A673 (cell line): Measurements from ENCODE around the gene NAT14. TPM values are rescaled to one million over a fixed set of nuclear protein-coding genes. Genes with fewer than 3 reads are reported as not detected.

ENCODE experiments used
- BruUV-seq: library from RNA; stranded (reverse); fragments of 400-500 nt; replicated peaks from 2 replicates; lab custom pipeline; 2021; lab: Mats Ljungman, UMichigan
- CTCF ChIA-PET: fragments of 300-600 bp; sonication (Branson Sonifier 250); formaldehyde crosslinking; loops from one replicate; lab custom pipeline; 2022; ENCODE audit warnings: antibody characterized with exemption; lab: Charles Lee
- POLR2A ChIA-PET: fragments of 300-600 bp; sonication (Branson Sonifier 250); formaldehyde crosslinking; loops from one replicate; lab custom pipeline; 2022; ENCODE audit warnings: antibody characterized with exemption; ENCODE audit not compliant: low non-redundant PET; lab: Charles Lee
- DNase-seq: peaks from one replicate; pipeline ENCODE4 v3.0.0-alpha.2; 2015; ENCODE audit warnings: low spot score
- H3K27ac ChIP-seq: fragments of 200-600 bp; sonication (generic); 2 replicates; pipeline ENCODE4 v1.5.1; 2016; ENCODE audit warnings: mixed run types, low read depth, mild to moderate bottlenecking, mixed read lengths, antibody characterized with exemption, low read length; ENCODE audit not compliant: poor library complexity, severe bottlenecking
- H3K27me3 ChIP-seq: fragments of 200-600 bp; sonication (generic); replicated peaks from 2 replicates; pipeline ENCODE4 v1.6.1; 2017; ENCODE audit warnings: mixed run types, low read depth, mild to moderate bottlenecking, mixed read lengths, antibody characterized with exemption, low read length; ENCODE audit not compliant: insufficient read depth, poor library complexity
- H3K36me3 ChIP-seq: fragments of 200-600 bp; sonication (generic); 2 replicates; pipeline ENCODE4 v1.6.1; 2016; ENCODE audit warnings: mixed run types, mild to moderate bottlenecking, mixed read lengths, antibody characterized with exemption, low read length; ENCODE audit not compliant: insufficient read depth, poor library complexity, severe bottlenecking
- H3K4me1 ChIP-seq: fragments of 200-600 bp; sonication (generic); 2 replicates; pipeline ENCODE4 v1.6.1; 2017; ENCODE audit warnings: mixed run types, mild to moderate bottlenecking, mixed read lengths, antibody characterized with exemption, low read length; ENCODE audit not compliant: insufficient read depth, poor library complexity, severe bottlenecking
- H3K4me3 ChIP-seq: fragments of 200-600 bp; sonication (generic); 2 replicates; pipeline ENCODE4 v1.5.1; 2016; ENCODE audit warnings: low read depth, mixed run types, mild to moderate bottlenecking, mixed read lengths, low read length; ENCODE audit not compliant: poor library complexity, severe bottlenecking
- H3K9me3 ChIP-seq: fragments of 200-600 bp; sonication (generic); 2 replicates; pipeline ENCODE4 v1.6.1; 2016; ENCODE audit warnings: mixed run types, low read depth, mild to moderate bottlenecking, mixed read lengths, antibody characterized with exemption, low read length; ENCODE audit not compliant: poor library complexity, severe bottlenecking
- CTCF ChIP-seq: fragments of 300-800, 200-600 bp; sonication (generic); conservative IDR thresholded peaks from 2 replicates; pipeline ENCODE4 v1.5.1; 2017; ENCODE audit warnings: low read depth, mild to moderate bottlenecking, antibody characterized with exemption, low read length, moderate library complexity, mixed read lengths
- EZH2 ChIP-seq: fragments of 200-600 bp; sonication (generic); IDR thresholded peaks from 2 replicates; pipeline ENCODE4 v1.6.1; 2017; ENCODE audit warnings: borderline replicate concordance, low read depth, mild to moderate bottlenecking, mixed read lengths, antibody characterized with exemption, low read length; ENCODE audit not compliant: poor library complexity, severe bottlenecking
- intact Hi-C: fragments of 100-400 bp; cut with micrococcal nuclease; formaldehyde crosslinking; loops from one replicate; pipeline ENCODE4 v1.10.0; 2022; ENCODE audit not compliant: unreplicated experiment
- total RNA-seq: library from RNA; stranded (reverse); gene quantifications from 2 replicates; pipeline ENCODE4 v1.2.3, GENCODE V29; 2021

Gene NAT14
- total RNA-seq, 1 experiment from 2014 or later: 55.1 TPM

GRCh38 chr19:55535965-55536350 lies 51.0 kb downstream of the NAT14 start:
- Histone ChIP-seq H3K9me3 (no peaks in the 10 kb centered on the region), H3K4me3 (no peak overlapping the region), H3K27ac (no peak overlapping the region), H3K27me3 (no peaks in the 10 kb centered on the region), H3K4me1 (no peaks in the 10 kb centered on the region), H3K36me3 (no peaks in the 10 kb centered on the region)
- no peak for TF ChIP-seq EZH2
- TF ChIP-seq CTCF: no peak
- DNase-seq: no peak
- CTCF ChIA-PET: no interaction called here
- POLR2A ChIA-PET: no interaction called here
- no TSS peak for BruUV-seq
- intact Hi-C loops: no loop called here

- Histone ChIP-seq H3K36me3 (no peaks in the 10 kb centered on the region), H3K4me3 (no peak overlapping the region), H3K27me3 (no peaks in the 10 kb centered on the region), H3K27ac (no peak overlapping the region), H3K9me3 (no peaks in the 10 kb centered on the region), H3K4me1 (no peaks in the 10 kb centered on the region)
- TF ChIP-seq CTCF: no peak
- no peak for TF ChIP-seq EZH2
- BruUV-seq: no TSS peak
- intact Hi-C loops: no loop called here
- ChIA-PET CTCF (no interaction called here), POLR2A (no interaction called here)
- DNase-seq: no peak
Observed at GRCh38 chr19:55536366-55536765, 51.4 kb downstream of the NAT14 start.

Other genes starting within 250 kb of the NAT14 start
- gene PPP6R1, start 226.2 kb upstream of the NAT14 start, total RNA-seq: 103 and 108 TPM in 2 replicates
- 80.3 and 83.4 TPM in 2 replicates for gene HSPBP1, start 205.1 kb upstream of the NAT14 start, total RNA-seq
- 30.5 and 36.8 TPM in 2 replicates for gene BRSK1, start 201.2 kb upstream of the NAT14 start, total RNA-seq
- gene TMEM150B, start 159.8 kb upstream of the NAT14 start, total RNA-seq: not detected in 2 replicates
- gene KMT5C, start 145.3 kb upstream of the NAT14 start, total RNA-seq: 19.7 and 24.1 TPM in 2 replicates
- gene COX6B2, start 130.5 kb upstream of the NAT14 start, total RNA-seq: 0.48 TPM in 1 of 2 replicates, not detected in the other
- gene GARIN5B, start 121.9 kb upstream of the NAT14 start, total RNA-seq: not detected in 2 replicates
- 0.42 and 0.47 TPM in 2 replicates for gene IL11, start 114.7 kb upstream of the NAT14 start, total RNA-seq
- not detected in 2 replicates for gene TMEM190, start 108.4 kb upstream of the NAT14 start, total RNA-seq
- gene TMEM238, start 100.9 kb upstream of the NAT14 start, total RNA-seq: 0.42 and 0.69 TPM in 2 replicates
- gene RPL28, start 99.3 kb upstream of the NAT14 start, total RNA-seq: 1,355 and 1,380 TPM in 2 replicates
- gene UBE2S, start 77.4 kb upstream of the NAT14 start, total RNA-seq: 509 and 587 TPM in 2 replicates
- 0.21 and 0.26 TPM in 2 replicates for gene SHISA7, start 41.9 kb upstream of the NAT14 start, total RNA-seq
- gene ISOC2, start 23.5 kb upstream of the NAT14 start, total RNA-seq: 33.2 and 40.6 TPM in 2 replicates
- not detected in 2 replicates for gene C19orf85, start 20.4 kb upstream of the NAT14 start, total RNA-seq
- 11.9 and 16.7 TPM in 2 replicates for gene ZNF628, start 8.6 kb upstream of the NAT14 start, total RNA-seq
- 1.4 and 2.2 TPM in 2 replicates for gene SSC5D, start 3.2 kb downstream of the NAT14 start, total RNA-seq
- not detected in 2 replicates for gene SBK2, start 51.9 kb downstream of the NAT14 start, total RNA-seq
- not detected in 2 replicates for gene SBK3, start 60.4 kb downstream of the NAT14 start, total RNA-seq
- 27.4 and 27.5 TPM in 2 replicates for gene ZNF579, start 95.7 kb downstream of the NAT14 start, total RNA-seq
- gene FIZ1, start 114.3 kb downstream of the NAT14 start, total RNA-seq: 27.8 and 29.3 TPM in 2 replicates
- 6.3 and 7.5 TPM in 2 replicates for gene ZNF524, start 115.1 kb downstream of the NAT14 start, total RNA-seq
- 16.1 and 17.1 TPM in 2 replicates for gene ZNF865, start 120.5 kb downstream of the NAT14 start, total RNA-seq
- 6.8 and 7.1 TPM in 2 replicates for gene ZNF784, start 139.4 kb downstream of the NAT14 start, total RNA-seq
- gene ZNF580, start 155.8 kb downstream of the NAT14 start, total RNA-seq: 49.1 and 65.7 TPM in 2 replicates
- 37.1 and 38.4 TPM in 2 replicates for gene ZNF581, start 158.5 kb downstream of the NAT14 start, total RNA-seq
- 39.9 and 41.5 TPM in 2 replicates for gene CCDC106, start 163.0 kb downstream of the NAT14 start, total RNA-seq
- gene U2AF2, start 169.8 kb downstream of the NAT14 start, total RNA-seq: 385 and 411 TPM in 2 replicates
- 178 and 186 TPM in 2 replicates for gene EPN1, start 190.0 kb downstream of the NAT14 start, total RNA-seq